Liver (tissue), 9 donors: ENCODE results near the gene PMPCB. TPM values are rescaled to one million over a fixed set of nuclear protein-coding genes. Genes with fewer than 3 reads are reported as not detected.

Experiments used
- DNase-seq: peaks from one replicate; pipeline ENCODE4 v3.0.0-alpha.2; 2017; ENCODE audit warnings: low spot score
- H3K27ac ChIP-seq, 2 donors: one replicate each; pipeline ENCODE4 v1.7.0; 2013; ENCODE audit warnings: inconsistent platforms in 2 of 2, low read length in 2 of 2, control low read depth in 1 of 2, low read depth in 1 of 2, mild to moderate bottlenecking in 1 of 2
- H3K27me3 ChIP-seq, 4 donors: one replicate each; pipeline versions ENCODE4 v1.6.1 to v1.7.0; 2013; ENCODE audit warnings: low read length in 3 of 4, inconsistent platforms in 1 of 4, mild to moderate bottlenecking in 1 of 4, moderate library complexity in 1 of 4; ENCODE audit not compliant: control insufficient read depth in 4 of 4, insufficient read depth in 4 of 4
- H3K36me3 ChIP-seq, 4 donors: one replicate each; pipeline versions ENCODE4 v1.6.1 to v1.7.0; 2013; ENCODE audit warnings: low read length in 3 of 4, mild to moderate bottlenecking in 3 of 4, low read depth in 1 of 4, moderate library complexity in 1 of 4; ENCODE audit not compliant: control insufficient read depth in 4 of 4, insufficient read depth in 3 of 4
- H3K4me1 ChIP-seq, 4 donors: one replicate each; pipeline versions ENCODE4 v1.6.1 to v1.7.0; 2013; ENCODE audit warnings: low read length in 3 of 4, mild to moderate bottlenecking in 3 of 4, moderate library complexity in 1 of 4; ENCODE audit not compliant: control insufficient read depth in 4 of 4, insufficient read depth in 4 of 4
- H3K4me3 ChIP-seq, 3 donors: one replicate each; pipeline versions ENCODE4 v1.6.1 to v1.7.0; 2013; ENCODE audit warnings: low read length in 3 of 3, control low read depth in 1 of 3, low read depth in 1 of 3, mild to moderate bottlenecking in 1 of 3
- H3K9ac ChIP-seq, 2 donors: one replicate each; pipeline ENCODE4 v1.7.0; 2013; ENCODE audit warnings: low read length in 2 of 2, mild to moderate bottlenecking in 2 of 2, moderate library complexity in 2 of 2, control low read depth in 1 of 2, low read depth in 1 of 2
- H3K9me3 ChIP-seq, 4 donors: one replicate each; pipeline versions ENCODE4 v1.6.1 to v1.7.0; 2013; ENCODE audit warnings: low read length in 3 of 4; ENCODE audit not compliant: control insufficient read depth in 4 of 4
- CTCF ChIP-seq: fragments of 150-350 bp; IDR thresholded peaks from 2 replicates; pipeline ENCODE4 v1.5.1; 2017; ENCODE audit warnings: improper control_type of control experiment, low read depth, low read length; ENCODE audit not compliant: missing input control
- EGR1 ChIP-seq, 2 donors: IDR thresholded peaks; 2 replicates each; pipeline ENCODE4 v1.6.1; 2016 to 2018; ENCODE audit warnings: antibody characterized with exemption in 2 of 2, low read depth in 2 of 2
- FOXA1 ChIP-seq: IDR thresholded peaks from 2 replicates; pipeline ENCODE4 v1.6.1; 2016; ENCODE audit warnings: antibody characterized with exemption
- FOXA2 ChIP-seq: IDR thresholded peaks from 2 replicates; pipeline ENCODE4 v1.6.1; 2016; ENCODE audit warnings: antibody characterized with exemption
- GABPA ChIP-seq, 2 donors: IDR thresholded peaks in 1 of 2; conservative IDR thresholded peaks in 1 of 2; 2 replicates each; pipeline ENCODE4 v1.6.1; 2016; ENCODE audit warnings: antibody characterized with exemption in 2 of 2, mild to moderate bottlenecking in 1 of 2, moderate library complexity in 1 of 2
- HNF4A ChIP-seq, 2 donors: conservative IDR thresholded peaks; 2 replicates each; pipeline ENCODE4 v1.6.1; 2016; ENCODE audit warnings: antibody characterized with exemption in 2 of 2, mild to moderate bottlenecking in 2 of 2
- HNF4G ChIP-seq: IDR thresholded peaks from 2 replicates; pipeline ENCODE4 v1.6.1; 2016; ENCODE audit warnings: antibody characterized with exemption
- JUND ChIP-seq, 2 donors: IDR thresholded peaks; 2 replicates each; pipeline ENCODE4 v1.6.1; 2016; ENCODE audit warnings: antibody characterized with exemption in 2 of 2
- MAX ChIP-seq: IDR thresholded peaks from 2 replicates; pipeline ENCODE4 v1.6.1; 2016; ENCODE audit warnings: antibody characterized with exemption
- NR2F2 ChIP-seq: IDR thresholded peaks from 2 replicates; pipeline ENCODE4 v1.6.1; 2016; ENCODE audit warnings: antibody characterized with exemption
- RAD21 ChIP-seq, 2 donors: IDR thresholded peaks; 2 replicates each; pipeline ENCODE4 v1.6.1; 2016; ENCODE audit warnings: antibody characterized with exemption in 2 of 2, mild to moderate bottlenecking in 2 of 2
- REST ChIP-seq: IDR thresholded peaks from 2 replicates; pipeline ENCODE4 v1.6.1; 2016; ENCODE audit warnings: antibody characterized with exemption, mild to moderate bottlenecking
- RXRA ChIP-seq, 2 donors: IDR thresholded peaks; 2 replicates each; pipeline ENCODE4 v1.6.1; 2017 to 2018; ENCODE audit warnings: antibody characterized with exemption in 2 of 2, mild to moderate bottlenecking in 1 of 2
- SP1 ChIP-seq: IDR thresholded peaks from 2 replicates; pipeline ENCODE4 v1.6.1; 2018; ENCODE audit warnings: antibody characterized with exemption, mild to moderate bottlenecking
- TAF1 ChIP-seq: conservative IDR thresholded peaks from 2 replicates; pipeline ENCODE4 v1.6.1; 2016; ENCODE audit warnings: antibody characterized with exemption, mild to moderate bottlenecking
- YY1 ChIP-seq: IDR thresholded peaks from 2 replicates; pipeline ENCODE4 v1.6.1; 2016; ENCODE audit warnings: antibody characterized with exemption, mild to moderate bottlenecking
- ZBTB33 ChIP-seq: IDR thresholded peaks from 2 replicates; pipeline ENCODE4 v1.6.1; 2016; ENCODE audit warnings: antibody characterized with exemption
- WGBS: extraction: QIAGEN DNeasy Blood & Tissue Kit; methylation state at CpG from one replicate; pipeline ENCODE4 v1.1.7; 2013; 5-methylcytosine and 5-hydroxymethylcytosine counted together
- polyA plus RNA-seq, 2 donors: library from polyadenylated mRNA; stranded (reverse) in 1 of 2; unstranded in 1 of 2; fragments of 200-250 nt in 1 of 2; fragments of >200 nt in 1 of 2; fragmentation: Nextera tagmentation in 1 of 2; extraction: Ambion mirVana in 1 of 2; gene quantifications; one replicate each; pipeline versions ENCODE4 v1.2.1 to v1.2.3, GENCODE V29; 2013 to 2015
- total RNA-seq, 2 donors: library from RNA; depleted of rRNA; stranded (reverse); fragments of >200 nt; gene quantifications; one replicate each; pipeline ENCODE4 v1.2.3, GENCODE V29; 2014
- TF ChIP-seq, protein P1 (sequence below): IDR thresholded peaks from 2 replicates; pipeline ENCODE4 v1.6.1; 2016; ENCODE audit warnings: antibody characterized with exemption
- donor health status: healthy.
- donor health status: healthy.
- donor health status: healthy.
- donor health status: healthy.
- donor health status: healthy.

Gene PMPCB
- total and polyA plus RNA-seq, 4 donors: 43.3 to 59.9 (median 53.7) TPM

DNA sequence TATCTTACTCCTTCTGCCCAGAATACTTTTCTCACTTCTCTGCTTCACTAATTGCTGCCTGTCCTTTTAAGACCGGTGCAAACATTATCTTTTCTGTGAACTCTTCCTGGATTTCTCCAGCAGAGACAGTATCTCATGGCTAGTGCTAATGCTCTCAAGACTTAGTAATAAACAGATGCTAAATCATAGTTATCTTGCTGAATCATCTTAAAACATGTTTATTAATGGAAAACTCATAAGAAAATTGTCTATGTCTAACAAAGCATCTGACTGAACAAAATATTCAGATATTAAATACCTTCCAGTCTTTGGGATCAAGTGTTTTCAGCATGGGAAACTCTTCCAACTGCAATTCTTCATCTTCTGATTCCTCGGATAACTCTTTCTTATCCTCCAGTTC, 44.2 kb downstream of the PMPCB start:
- Histone ChIP-seq H3K9me3 (no peaks in the 10 kb centered on the region), H3K36me3 (peaks cover 4 to 28% (median 25%) of the 10 kb centered on the region in 4 donors), H3K9ac (no peak overlapping the region), H3K4me3 (no peak overlapping the region), H3K27ac (no peak overlapping the region), H3K27me3 (no peaks in the 10 kb centered on the region), H3K4me1 (peaks cover 5 to 13% (median 9%) of the 10 kb centered on the region in 4 donors)
- TF ChIP-seq MAX: no peak
- no peak for TF ChIP-seq NR2F2
- TF ChIP-seq FOXA2: no peak
- no peak for TF ChIP-seq RAD21 (IDR thresholded peaks at IDR 0.05)
- TF ChIP-seq, protein P1, sequence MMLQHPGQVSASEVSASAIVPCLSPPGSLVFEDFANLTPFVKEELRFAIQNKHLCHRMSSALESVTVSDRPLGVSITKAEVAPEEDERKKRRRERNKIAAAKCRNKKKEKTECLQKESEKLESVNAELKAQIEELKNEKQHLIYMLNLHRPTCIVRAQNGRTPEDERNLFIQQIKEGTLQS: no peak
- no peak for TF ChIP-seq REST
- no peak for TF ChIP-seq RXRA (IDR thresholded peaks at IDR 0.05)
- TF ChIP-seq JUND (IDR thresholded peaks at IDR 0.05): no peak
- TF ChIP-seq CTCF: no peak
- no peak for TF ChIP-seq FOXA1
- no peak for TF ChIP-seq SP1
- no peak for TF ChIP-seq TAF1
- TF ChIP-seq HNF4A (conservative IDR thresholded peaks at IDR 0.05): no peak
- TF ChIP-seq YY1: no peak
- TF ChIP-seq GABPA (IDR thresholded peaks at IDR 0.05 in 1 of 2, conservative IDR thresholded peaks at IDR 0.05 in 1 of 2): no peak
- no peak for TF ChIP-seq HNF4G
- TF ChIP-seq ZBTB33: no peak
- 92% methylated on average over 2 of the region's 2 CpGs for WGBS
- no peak for DNase-seq

- peaks cover 5 to 22% (median 14%) of the 10 kb centered on the region in 4 donors for H3K4me1 ChIP-seq
- H3K4me3 ChIP-seq: peak overlapping the region; percentile 86 to 100 (median 98)
- H3K27me3 ChIP-seq: no peaks in the 10 kb centered on the region
- DNase-seq: no peak
- peaks cover 0 to 17% (median 11%) of the 10 kb centered on the region in 4 donors for H3K36me3 ChIP-seq
- peak overlapping the region; percentile 51 to 95 for H3K9ac ChIP-seq
- H3K9me3 ChIP-seq: no peaks in the 10 kb centered on the region
- no peak overlapping the region for H3K27ac ChIP-seq
- TF ChIP-seq, protein P1: no peak
- no peak for TF ChIP-seq JUND (IDR thresholded peaks at IDR 0.05)
- no peak for TF ChIP-seq TAF1
- no peak for TF ChIP-seq ZBTB33
- no peak for TF ChIP-seq SP1
- TF ChIP-seq FOXA1: no peak
- TF ChIP-seq HNF4A (conservative IDR thresholded peaks at IDR 0.05): no peak
- no peak for TF ChIP-seq NR2F2
- TF ChIP-seq YY1: no peak
- no peak for TF ChIP-seq EGR1 (IDR thresholded peaks at IDR 0.05; ENCODE audit: low read depth in 2 of 2)
- no peak for TF ChIP-seq GABPA (IDR thresholded peaks at IDR 0.05 in 1 of 2, conservative IDR thresholded peaks at IDR 0.05 in 1 of 2)
- TF ChIP-seq MAX: no peak
Observed at GRCh38 chr7:103343332-103343731, 46.1 kb downstream of the PMPCB start.
